Astrocyte (in vitro differentiated cells and primary cell): ENCODE data around the gene TDRD1. TPM values are rescaled to one million over a fixed set of nuclear protein-coding genes. Genes with fewer than 3 reads are reported as not detected.

ENCODE experiments used
- DNase-seq: peaks from one replicate; pipeline ENCODE4 v3.0.0-alpha.2; 2010; ENCODE audit warnings: low read depth
- FAIRE-seq: peaks from 2 replicates; lab custom pipeline; 2011; peaks lifted over from hg19 to GRCh38; lab: Jason Lieb, UNC
- H2AFZ ChIP-seq: 2 replicates; pipeline ENCODE4 v1.6.0; 2012; ENCODE audit warnings: low read depth, low read length, inconsistent platforms
- H3K27ac ChIP-seq: 2 replicates; pipeline ENCODE4 v1.5.1; 2011; ENCODE audit warnings: low read depth, low read length, inconsistent platforms
- H3K27me3 ChIP-seq: 2 replicates; pipeline ENCODE4 v1.6.0; 2011; ENCODE audit warnings: low read length, inconsistent platforms; ENCODE audit not compliant: insufficient read depth
- H3K36me3 ChIP-seq: 2 replicates; pipeline ENCODE4 v1.5.1; 2011; ENCODE audit warnings: low read length, inconsistent platforms; ENCODE audit not compliant: insufficient read depth
- H3K4me1 ChIP-seq: 2 replicates; pipeline ENCODE4 v1.5.1; 2011; ENCODE audit warnings: low read length, inconsistent platforms; ENCODE audit not compliant: insufficient read depth
- H3K4me2 ChIP-seq: 2 replicates; pipeline ENCODE4 v1.6.0; 2012; ENCODE audit warnings: low read length, inconsistent platforms
- H3K4me3 ChIP-seq: 2 replicates; pipeline ENCODE4 v1.5.1; 2011; ENCODE audit warnings: low read depth, mild to moderate bottlenecking, low read length, inconsistent platforms; ENCODE audit not compliant: insufficient read depth
- H3K79me2 ChIP-seq: 2 replicates; pipeline ENCODE4 v1.6.0; 2012; ENCODE audit warnings: mild to moderate bottlenecking, low read length, inconsistent platforms; ENCODE audit not compliant: insufficient read depth
- H3K9ac ChIP-seq: 2 replicates; pipeline ENCODE4 v1.6.0; 2012; ENCODE audit warnings: mild to moderate bottlenecking, low read length, inconsistent platforms
- H3K9me3 ChIP-seq: 2 replicates; pipeline ENCODE4 v1.5.1; 2012; ENCODE audit warnings: low read depth, mild to moderate bottlenecking, low read length, inconsistent platforms; ENCODE audit not compliant: insufficient read depth
- H4K20me1 ChIP-seq: 2 replicates; pipeline ENCODE4 v1.6.0; 2012; ENCODE audit warnings: low read length, inconsistent platforms; ENCODE audit not compliant: insufficient read depth
- H3K27ac Mint-ChIP-seq: one replicate; pipeline ENCODE4 v1.8.0; 2021; ENCODE audit warnings: mild to moderate bottlenecking, mixed read lengths; ENCODE audit not compliant: unreplicated experiment
- H3K27me3 Mint-ChIP-seq: one replicate; pipeline ENCODE4 v1.8.0; 2021; ENCODE audit warnings: low read depth, mixed read lengths; ENCODE audit not compliant: unreplicated experiment
- H3K36me3 Mint-ChIP-seq: one replicate; pipeline ENCODE4 v1.8.0; 2021; ENCODE audit warnings: low read depth, mixed read lengths; ENCODE audit not compliant: unreplicated experiment
- H3K4me1 Mint-ChIP-seq: one replicate; pipeline ENCODE4 v1.8.0; 2021; ENCODE audit warnings: low read depth, mixed read lengths; ENCODE audit not compliant: unreplicated experiment
- H3K4me3 Mint-ChIP-seq: one replicate; pipeline ENCODE4 v1.8.0; 2021; ENCODE audit warnings: mild to moderate bottlenecking, moderate library complexity, mixed read lengths; ENCODE audit not compliant: unreplicated experiment
- H3K9me3 Mint-ChIP-seq: one replicate; pipeline ENCODE4 v1.8.0; 2021; ENCODE audit warnings: mild to moderate bottlenecking, mixed read lengths; ENCODE audit not compliant: unreplicated experiment
- CTCF ChIP-seq: IDR thresholded peaks from 2 replicates; pipeline ENCODE4 v1.5.1; 2011; ENCODE audit warnings: low read depth, mild to moderate bottlenecking, inconsistent platforms, low read length, moderate library complexity; ENCODE audit not compliant: insufficient read depth
- EZH2 ChIP-seq: IDR thresholded peaks from 2 replicates; pipeline ENCODE4 v1.6.1; 2012; ENCODE audit warnings: mild to moderate bottlenecking, low read length, inconsistent platforms; ENCODE audit not compliant: insufficient read depth
- total RNA-seq: library from RNA; stranded (reverse); gene quantifications from 2 replicates; pipeline ENCODE4 v1.2.1, GENCODE V29; 2021

The TDRD1 gene
- total RNA-seq, 1 donor from 2014 or later = not detected

- H3K27me3 Mint-ChIP-seq = no peaks in the 10 kb centered on the region
- H3K27ac Mint-ChIP-seq = peak overlapping the region; percentile 96
- no peaks in the 10 kb centered on the region for H3K9me3 Mint-ChIP-seq
- peaks cover 14% of the 10 kb centered on the region for H3K4me1 Mint-ChIP-seq
- H3K27me3 ChIP-seq = no peaks in the 10 kb centered on the region
- no peak overlapping the region for H2AFZ ChIP-seq
- H3K4me3 ChIP-seq = no peak overlapping the region
- H3K36me3 Mint-ChIP-seq = peaks cover 2% of the 10 kb centered on the region
- H3K79me2 ChIP-seq = peaks cover 70% of the 10 kb centered on the region
- DNase-seq (no peak), FAIRE-seq (no peak)
- H3K36me3 ChIP-seq = peaks cover 5% of the 10 kb centered on the region
- H3K4me3 Mint-ChIP-seq = no peak overlapping the region
- no peak overlapping the region for H3K4me2 ChIP-seq
- H4K20me1 ChIP-seq = peaks cover 77% of the 10 kb centered on the region
- no peak for TF ChIP-seq CTCF
- TF ChIP-seq EZH2 = no peak
- H3K27ac ChIP-seq = no peak overlapping the region
- H3K4me1 ChIP-seq = peaks cover 5% of the 10 kb centered on the region
- H3K9me3 ChIP-seq = no peaks in the 10 kb centered on the region
- H3K9ac ChIP-seq = no peak overlapping the region
Measured at GRCh38 chr10:114163062-114163461, 16.1 kb upstream of the TDRD1 start.

GRCh38 chr10:114166043-114166442 is 13.1 kb upstream of the TDRD1 start:
- H3K9me3 Mint-ChIP-seq = no peaks in the 10 kb centered on the region
- Histone ChIP-seq H4K20me1 (peaks cover 80% of the 10 kb centered on the region), H3K79me2 (peaks cover 94% of the 10 kb centered on the region), H2AFZ (no peak overlapping the region), H3K9ac (no peak overlapping the region), H3K36me3 (peaks cover 5% of the 10 kb centered on the region), H3K4me3 (no peak overlapping the region), H3K27me3 (no peaks in the 10 kb centered on the region), H3K4me2 (no peak overlapping the region), H3K9me3 (no peaks in the 10 kb centered on the region), H3K4me1 (peaks cover 5% of the 10 kb centered on the region), H3K27ac (no peak overlapping the region)
- DNase-seq (peak; percentile 46), FAIRE-seq (no peak)
- no peaks in the 10 kb centered on the region for H3K27me3 Mint-ChIP-seq
- no peak overlapping the region for H3K27ac Mint-ChIP-seq
- H3K36me3 Mint-ChIP-seq = no peaks in the 10 kb centered on the region
- H3K4me3 Mint-ChIP-seq = no peak overlapping the region
- no peak for TF ChIP-seq EZH2
- peaks cover 14% of the 10 kb centered on the region for H3K4me1 Mint-ChIP-seq

- no peak overlapping the region for H3K4me3 Mint-ChIP-seq
Measured at GRCh38 chr10:114166494-114166893, 12.7 kb upstream of the TDRD1 start.

More at GRCh38 chr10:114166494-114166893, 12.7 kb upstream of the TDRD1 start:
- H3K9me3 ChIP-seq = no peaks in the 10 kb centered on the region
- H3K9ac ChIP-seq = no peak overlapping the region
- H3K4me2 ChIP-seq = no peak overlapping the region
- H3K4me1 Mint-ChIP-seq = peaks cover 14% of the 10 kb centered on the region
- H2AFZ ChIP-seq = no peak overlapping the region
- no peak overlapping the region for H3K27ac ChIP-seq
- no peaks in the 10 kb centered on the region for H3K27me3 Mint-ChIP-seq
- H3K4me1 ChIP-seq = peaks cover 5% of the 10 kb centered on the region
- FAIRE-seq (no peak), DNase-seq (no peak)
- no peaks in the 10 kb centered on the region for H3K36me3 Mint-ChIP-seq
- H3K27ac Mint-ChIP-seq = no peak overlapping the region
- H3K4me3 ChIP-seq = no peak overlapping the region
- H3K36me3 ChIP-seq = peaks cover 2% of the 10 kb centered on the region
- TF ChIP-seq EZH2 (no peak), CTCF (no peak)
- peaks cover 94% of the 10 kb centered on the region for H3K79me2 ChIP-seq
- peaks cover 78% of the 10 kb centered on the region for H4K20me1 ChIP-seq
- no peaks in the 10 kb centered on the region for H3K27me3 ChIP-seq
- no peaks in the 10 kb centered on the region for H3K9me3 Mint-ChIP-seq
